22Rv1 (cell line): Measurements from ENCODE around the gene PARD3.

Source experiments
- ZFX ChIP-seq: fragments of 450-650 bp; IDR thresholded peaks from 2 replicates; pipeline ENCODE4 v1.6.1; 2017; ENCODE audit warnings: antibody characterized with exemption, borderline replicate concordance
- TF ChIP-seq, protein P1 (sequence below): fragments of 450-650 bp; IDR thresholded peaks from 2 replicates; pipeline ENCODE4 v1.5.1; 2017; ENCODE audit warnings: mild to moderate bottlenecking

DNA sequence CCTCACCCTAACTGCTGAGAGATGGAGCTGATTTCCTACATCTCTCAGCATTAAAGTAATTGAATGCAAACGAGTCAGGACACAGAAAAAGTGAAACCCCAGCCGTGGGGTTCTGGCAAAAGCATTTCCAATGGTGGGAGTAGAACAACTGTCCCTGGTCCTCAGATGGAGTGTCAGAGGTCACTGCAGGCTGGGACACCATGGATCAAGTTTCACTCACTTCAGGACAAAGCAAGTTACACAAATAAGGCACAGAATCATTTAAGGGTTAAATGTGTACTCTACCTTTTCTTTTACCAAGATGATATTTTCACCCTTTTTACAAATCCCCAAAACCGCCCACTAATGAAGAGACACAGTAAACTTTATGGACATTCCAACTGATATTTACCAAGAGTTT is 607.8 kb downstream of the PARD3 start:
- TF ChIP-seq, protein P1, sequence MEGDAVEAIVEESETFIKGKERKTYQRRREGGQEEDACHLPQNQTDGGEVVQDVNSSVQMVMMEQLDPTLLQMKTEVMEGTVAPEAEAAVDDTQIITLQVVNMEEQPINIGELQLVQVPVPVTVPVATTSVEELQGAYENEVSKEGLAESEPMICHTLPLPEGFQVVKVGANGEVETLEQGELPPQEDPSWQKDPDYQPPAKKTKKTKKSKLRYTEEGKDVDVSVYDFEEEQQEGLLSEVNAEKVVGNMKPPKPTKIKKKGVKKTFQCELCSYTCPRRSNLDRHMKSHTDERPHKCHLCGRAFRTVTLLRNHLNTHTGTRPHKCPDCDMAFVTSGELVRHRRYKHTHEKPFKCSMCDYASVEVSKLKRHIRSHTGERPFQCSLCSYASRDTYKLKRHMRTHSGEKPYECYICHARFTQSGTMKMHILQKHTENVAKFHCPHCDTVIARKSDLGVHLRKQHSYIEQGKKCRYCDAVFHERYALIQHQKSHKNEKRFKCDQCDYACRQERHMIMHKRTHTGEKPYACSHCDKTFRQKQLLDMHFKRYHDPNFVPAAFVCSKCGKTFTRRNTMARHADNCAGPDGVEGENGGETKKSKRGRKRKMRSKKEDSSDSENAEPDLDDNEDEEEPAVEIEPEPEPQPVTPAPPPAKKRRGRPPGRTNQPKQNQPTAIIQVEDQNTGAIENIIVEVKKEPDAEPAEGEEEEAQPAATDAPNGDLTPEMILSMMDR = no peak
- TF ChIP-seq ZFX = no peak
